WTC11 (cell line): Measurements from ENCODE around the gene NMU. TPM values are rescaled to one million over a fixed set of nuclear protein-coding genes. Genes with fewer than 3 reads are reported as not detected.

ENCODE experiments used
- ATAC-seq: fragments of 200-7000 bp; cut with Tn5 transposase; 2 replicates; pipeline ENCODE4 v1.10.0; 2021; ENCODE audit warnings: mild to moderate bottlenecking, moderate library complexity
- CTCF ChIA-PET: fragments of 300-600 bp; sonication (Branson Sonifier 250); formaldehyde crosslinking; loops from one replicate; lab custom pipeline; 2021; ENCODE audit warnings: antibody characterized with exemption; lab: Charles Lee
- POLR2A ChIA-PET: fragments of 350-600 bp; sonication (Branson Sonifier 250); formaldehyde crosslinking; loops from one replicate; lab custom pipeline; 2021; ENCODE audit warnings: antibody characterized with exemption; lab: Charles Lee
- DNase-seq: peaks from one replicate; pipeline ENCODE4 v3.0.0; 2021; ENCODE audit warnings: low spot score
- H3K27ac Mint-ChIP-seq: 2 replicates; pipeline ENCODE4 v1.8.0; 2021; ENCODE audit warnings: mixed read lengths
- H3K27me3 Mint-ChIP-seq: 2 replicates; pipeline ENCODE4 v1.8.0; 2021; ENCODE audit warnings: low read depth, mild to moderate bottlenecking, moderate library complexity, mixed read lengths
- H3K36me3 Mint-ChIP-seq: 2 replicates; pipeline ENCODE4 v1.8.0; 2021; ENCODE audit warnings: mixed read lengths
- H3K4me1 Mint-ChIP-seq: 2 replicates; pipeline ENCODE4 v1.8.0; 2022; ENCODE audit warnings: mixed read lengths
- H3K4me3 Mint-ChIP-seq: 2 replicates; pipeline ENCODE4 v1.8.0; 2021; ENCODE audit warnings: mild to moderate bottlenecking, moderate library complexity, mixed read lengths
- H3K9me3 Mint-ChIP-seq: 2 replicates; pipeline ENCODE4 v1.8.0; 2021; ENCODE audit warnings: mixed read lengths
- CREM ChIP-seq: sonication (generic); formaldehyde crosslinking; IDR thresholded peaks from 2 replicates; pipeline ENCODE4 v1.8.1; 2022; ENCODE audit warnings: mild to moderate bottlenecking, missing genetic modification reagents, moderate library complexity
- E2F4 ChIP-seq: sonication (generic); formaldehyde crosslinking; IDR thresholded peaks from 2 replicates; pipeline ENCODE4 v1.8.1; 2022; ENCODE audit warnings: low read depth, mild to moderate bottlenecking, moderate library complexity, missing genetic modification reagents, borderline replicate concordance
- E2F5 ChIP-seq: sonication (generic); formaldehyde crosslinking; IDR thresholded peaks from 2 replicates; pipeline ENCODE4 v1.8.1; 2022; ENCODE audit warnings: mild to moderate bottlenecking, moderate library complexity, missing genetic modification reagents
- ERG ChIP-seq: fragments of 250-450 bp; sonication (Bioruptor Pico); IDR thresholded peaks from 2 replicates; pipeline ENCODE4 v1.8.0; 2021; ENCODE audit warnings: mild to moderate bottlenecking
- KAT7 ChIP-seq: sonication (generic); formaldehyde crosslinking; IDR thresholded peaks from 2 replicates; pipeline ENCODE4 v1.8.1; 2023; ENCODE audit warnings: missing genetic modification reagents, mild to moderate bottlenecking, borderline replicate concordance
- NR1H2 ChIP-seq: sonication (generic); formaldehyde crosslinking; IDR thresholded peaks from 2 replicates; pipeline ENCODE4 v1.9.0; 2021; ENCODE audit warnings: mild to moderate bottlenecking, moderate library complexity, missing genetic modification reagents
- PRDM15 ChIP-seq: sonication (generic); formaldehyde crosslinking; IDR thresholded peaks from 2 replicates; pipeline ENCODE4 v1.8.0; 2022; ENCODE audit warnings: missing genetic modification reagents
- SMAD3 ChIP-seq: sonication (generic); formaldehyde crosslinking; IDR thresholded peaks from 2 replicates; pipeline ENCODE4 v1.8.0; 2022; ENCODE audit warnings: missing genetic modification reagents, mild to moderate bottlenecking, borderline replicate concordance
- SMAD4 ChIP-seq: sonication (generic); formaldehyde crosslinking; IDR thresholded peaks from 2 replicates; pipeline ENCODE4 v1.8.0; 2022; ENCODE audit warnings: mild to moderate bottlenecking, missing genetic modification reagents
- SOX15 ChIP-seq: fragments of 250-450 bp; sonication (Bioruptor Pico); IDR thresholded peaks from 2 replicates; pipeline ENCODE4 v1.9.0; 2021; ENCODE audit warnings: mild to moderate bottlenecking
- USF2 ChIP-seq: sonication (generic); formaldehyde crosslinking; IDR thresholded peaks from 2 replicates; pipeline ENCODE4 v1.8.1; 2023; ENCODE audit warnings: mild to moderate bottlenecking, missing genetic modification reagents, moderate library complexity
- ZNF281 ChIP-seq: sonication (generic); formaldehyde crosslinking; IDR thresholded peaks from 2 replicates; pipeline ENCODE4 v1.8.0; 2023; ENCODE audit warnings: mild to moderate bottlenecking, missing genetic modification reagents
- ZNF425 ChIP-seq: fragments of 250-450 bp; sonication (Bioruptor Pico); conservative IDR thresholded peaks from 2 replicates; pipeline ENCODE4 v1.9.0; 2021; ENCODE audit warnings: mild to moderate bottlenecking
- total RNA-seq: library from RNA; stranded (reverse); gene quantifications from 3 replicates; pipeline ENCODE4 v1.2.3, GENCODE V29; 2021

The NMU gene
- total RNA-seq, 1 experiment from 2014 or later: 43.7 TPM

GRCh38 chr4:55608591-55608990 lies 27.5 kb downstream of the NMU start (continued):
- TF ChIP-seq PRDM15 (CRISPR knock-in tag) (no peak), USF2 (CRISPR knock-in tag) (no peak), SMAD3 (no peak), CREM (CRISPR knock-in tag) (no peak), KAT7 (CRISPR knock-in tag) (no peak), ZNF425 (CRISPR knock-in tag) (no peak)

GRCh38 chr4:55604996-55605395 lies 31.1 kb downstream of the NMU start:
- ChIA-PET CTCF (no interaction called here), POLR2A (no interaction called here)
- no peaks in the 10 kb centered on the region for H3K36me3 Mint-ChIP-seq

More at GRCh38 chr4:55604996-55605395, 31.1 kb downstream of the NMU start:
- Mint-ChIP-seq H3K4me1 (peaks cover 11% of the 10 kb centered on the region), H3K9me3 (no peaks in the 10 kb centered on the region), H3K4me3 (no peak overlapping the region), H3K27me3 (no peaks in the 10 kb centered on the region), H3K27ac (no peak overlapping the region)
- DNase-seq (no peak), ATAC-seq (no peak)
- TF ChIP-seq ERG (CRISPR knock-in tag): no peak
- no peak for TF ChIP-seq ZNF281 (CRISPR knock-in tag)
- TF ChIP-seq SMAD4 (CRISPR knock-in tag): no peak
- TF ChIP-seq E2F5 (CRISPR knock-in tag): no peak
- no peak for TF ChIP-seq E2F4
- TF ChIP-seq NR1H2 (CRISPR knock-in tag): no peak
- TF ChIP-seq SOX15 (CRISPR knock-in tag): no peak
